HG03439 (cell line): Measurements from ENCODE around the gene FEM1B.

Experiments used
- ATAC-seq: cut with Tn5 transposase; IDR thresholded peaks from one replicate; pipeline ENCODE4 v1.9.1; 2021; ENCODE audit warnings: mild to moderate bottlenecking, moderate library complexity; ENCODE audit not compliant: unreplicated experiment

FEM1B gene

GRCh38 chr15:68344600-68344999 lies 67.1 kb downstream of the FEM1B start:
- no peak for ATAC-seq
